Hindlimb muscle (tissue), 1 donor: ENCODE data around the gene BMPR1A. TPM values are rescaled to one million over a fixed set of nuclear protein-coding genes. Genes with fewer than 3 reads are reported as not detected.
"Not testable (repeated sequence)": the region's sequence is repeated elsewhere in the genome, so short reads cannot be mapped to it uniquely, and the experiment has no call there.

Source experiments
- DNase-seq: peaks from one replicate; pipeline ENCODE4 v3.0.0-alpha.2; 2013
- polyA plus RNA-seq: library from polyadenylated mRNA; unstranded; fragments of 120-200 nt; gene quantifications from one replicate; pipeline ENCODE4 v1.2.1, GENCODE V29; 2013; ENCODE audit not compliant: insufficient read length

BMPR1A gene
- polyA plus RNA-seq, 1 donor = 45.2 TPM

DNA sequence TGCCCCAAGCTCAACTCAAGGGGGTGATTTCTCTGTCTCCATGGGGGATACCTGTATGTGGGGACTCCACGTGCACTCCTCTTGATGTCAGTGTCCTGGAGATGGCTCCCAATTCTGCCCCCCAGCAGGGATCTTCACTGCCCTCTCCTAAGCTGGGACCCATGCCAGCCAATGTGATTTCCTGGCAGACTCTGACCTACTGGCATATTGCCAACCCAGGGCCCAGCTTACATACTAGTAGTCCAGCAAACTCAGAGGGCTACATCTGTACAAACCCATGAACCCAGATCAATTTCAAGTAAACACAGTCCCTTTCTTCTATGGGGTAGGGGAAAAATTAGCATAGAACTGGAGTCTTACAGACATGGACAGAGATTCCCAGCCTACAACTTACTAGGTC is 26.2 kb upstream of the BMPR1A start:
- no peak for DNase-seq

DNA sequence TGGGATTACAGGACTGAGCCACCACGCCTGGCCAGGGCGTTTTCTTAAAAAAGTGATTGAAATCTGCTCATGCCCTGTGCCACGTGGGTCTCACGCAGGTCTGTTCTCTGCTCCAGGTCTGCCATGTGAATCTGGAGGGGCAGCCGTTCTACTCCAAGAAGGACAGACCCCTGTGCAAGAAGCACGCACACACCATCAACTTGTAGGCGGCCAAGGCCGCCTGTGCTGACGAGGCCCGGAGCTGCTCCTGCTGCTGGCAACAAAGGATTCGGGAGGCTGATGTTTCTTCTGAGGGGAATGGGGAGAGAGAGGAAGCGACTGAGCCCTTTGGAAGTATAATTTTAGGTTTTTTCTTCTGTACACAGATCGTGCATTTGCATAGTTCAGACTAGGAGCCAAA is 23.6 kb upstream of the BMPR1A start:
- DNase-seq = no peak

DNA sequence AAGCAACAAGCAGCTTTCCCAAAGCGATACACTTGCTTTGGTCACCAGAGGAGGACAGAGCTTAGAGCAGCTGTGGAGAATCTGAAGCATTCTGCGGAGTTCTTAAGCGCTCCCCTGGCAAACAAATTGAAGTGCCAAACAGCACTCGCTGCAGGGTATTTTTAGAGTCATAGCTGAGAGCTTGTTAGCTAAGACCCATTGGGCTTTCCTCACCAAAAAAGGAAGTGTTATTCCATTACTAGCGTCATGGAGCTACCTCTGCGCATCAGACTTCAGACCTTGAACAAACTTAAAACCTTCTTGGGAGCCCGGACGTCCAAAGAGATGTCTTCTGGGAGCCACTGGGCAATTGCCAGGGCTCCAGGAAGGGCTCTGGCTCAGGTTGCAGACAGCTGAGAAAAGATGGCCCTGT is 23.2 kb upstream of the BMPR1A start:
- no peak for DNase-seq

DNA sequence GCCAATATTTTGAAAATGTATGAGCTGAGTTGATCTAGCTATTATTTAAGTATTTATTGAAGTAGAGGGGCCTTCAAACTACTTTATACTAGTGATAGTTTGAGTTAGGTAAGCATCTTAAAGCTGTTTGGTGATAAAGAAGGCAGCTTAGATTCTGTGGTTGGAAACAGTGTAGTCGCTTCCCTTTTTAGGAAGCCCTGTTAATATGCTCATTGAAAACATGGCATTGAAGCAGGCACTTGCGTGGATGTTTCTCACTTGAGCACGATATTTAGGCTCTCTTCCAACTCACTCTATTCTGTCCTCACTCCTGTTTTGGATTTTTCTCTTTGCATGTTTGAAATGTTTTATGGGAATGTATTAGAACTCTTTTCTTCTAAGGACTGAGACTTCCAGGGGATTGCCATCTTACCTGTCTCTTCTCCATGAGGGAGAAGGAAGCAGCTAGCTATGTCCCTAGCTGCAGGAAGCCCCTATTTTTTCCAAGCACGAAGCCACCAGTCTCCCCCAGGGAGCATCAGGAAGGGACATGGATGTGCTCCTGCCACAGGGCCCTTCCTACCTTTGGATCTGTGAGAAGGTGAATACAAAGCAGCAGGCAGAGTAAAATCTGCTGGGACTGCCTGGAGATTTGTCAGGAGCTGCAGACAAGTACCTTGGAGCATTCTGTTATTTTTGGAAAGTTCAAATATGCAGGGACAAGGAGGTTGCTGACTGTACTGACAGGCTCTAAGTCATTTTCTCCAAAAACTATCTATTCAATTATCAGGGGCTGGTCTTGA is 22.0 kb upstream of the BMPR1A start:
- no peak for DNase-seq

DNA sequence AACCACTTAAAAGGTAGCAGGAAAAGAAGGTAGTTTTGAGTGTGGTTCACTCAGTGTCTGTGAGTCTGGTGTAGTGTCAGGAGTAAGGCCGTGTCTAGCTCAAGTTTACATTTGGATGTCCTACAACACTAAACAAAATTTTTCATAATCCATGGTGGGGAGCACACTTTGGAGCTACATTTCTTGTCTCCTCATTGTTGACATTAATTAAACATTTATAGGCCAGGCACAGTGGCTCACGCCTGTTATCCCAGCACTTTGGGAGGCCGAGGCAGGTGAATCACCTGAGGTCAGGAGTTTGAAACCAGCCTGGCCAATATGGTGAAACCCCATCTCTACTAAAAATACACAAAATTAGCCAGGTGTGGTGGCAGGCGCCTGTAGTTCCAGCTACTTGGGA is 21.1 kb upstream of the BMPR1A start:
- DNase-seq = not testable (repeated sequence)

DNA sequence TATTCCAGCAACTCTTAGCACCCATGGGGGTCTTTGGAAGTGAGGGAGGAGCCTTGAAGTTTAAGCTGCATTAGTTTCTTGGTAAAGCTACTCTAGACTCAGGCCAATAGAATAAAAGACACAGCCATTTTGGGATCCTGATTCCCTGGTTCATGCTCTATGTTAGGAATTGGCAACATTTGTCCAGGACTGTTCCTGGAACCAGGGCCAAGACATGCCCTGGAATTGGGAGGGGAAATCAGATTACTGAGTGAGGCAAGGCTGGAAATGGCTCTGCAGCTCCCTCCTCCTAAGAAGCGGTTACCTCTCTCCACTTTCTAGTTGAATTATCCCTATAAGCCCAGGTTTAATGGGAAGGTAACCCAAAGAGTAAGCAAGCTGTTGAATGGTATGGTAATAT is 14.2 kb upstream of the BMPR1A start:
- no peak for DNase-seq

DNA sequence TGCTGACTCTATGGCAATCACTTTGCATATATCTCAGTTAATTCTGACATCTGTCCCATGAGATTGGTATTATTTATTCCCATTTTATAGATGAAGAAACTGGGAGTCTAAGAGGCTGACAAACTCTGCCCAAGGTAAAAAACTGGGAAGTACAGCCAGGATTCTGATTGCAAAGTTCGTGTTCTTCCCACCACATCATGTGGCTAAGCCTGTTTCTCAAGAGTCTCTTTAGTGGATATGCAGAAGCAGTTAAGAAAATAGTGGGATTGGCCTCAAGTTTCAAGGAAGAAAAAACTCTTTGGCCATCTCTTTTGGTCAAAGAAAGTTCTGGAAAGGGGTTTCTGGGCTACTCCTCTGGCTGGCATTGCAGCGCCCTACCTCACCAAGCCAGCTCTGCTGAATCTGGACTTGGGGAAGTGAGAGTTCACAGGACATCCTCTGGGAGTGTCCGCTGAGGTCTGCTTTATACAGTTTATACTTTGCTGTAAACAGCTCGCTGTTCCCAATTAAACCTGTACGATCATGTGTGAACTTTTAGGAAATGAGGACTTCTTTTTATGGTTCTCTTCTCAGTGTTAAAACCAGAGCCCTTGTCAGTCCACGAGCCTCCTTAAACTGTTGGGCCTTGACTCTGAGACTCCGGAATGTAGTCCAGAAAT is 12.2 kb upstream of the BMPR1A start:
- no peak for DNase-seq

DNA sequence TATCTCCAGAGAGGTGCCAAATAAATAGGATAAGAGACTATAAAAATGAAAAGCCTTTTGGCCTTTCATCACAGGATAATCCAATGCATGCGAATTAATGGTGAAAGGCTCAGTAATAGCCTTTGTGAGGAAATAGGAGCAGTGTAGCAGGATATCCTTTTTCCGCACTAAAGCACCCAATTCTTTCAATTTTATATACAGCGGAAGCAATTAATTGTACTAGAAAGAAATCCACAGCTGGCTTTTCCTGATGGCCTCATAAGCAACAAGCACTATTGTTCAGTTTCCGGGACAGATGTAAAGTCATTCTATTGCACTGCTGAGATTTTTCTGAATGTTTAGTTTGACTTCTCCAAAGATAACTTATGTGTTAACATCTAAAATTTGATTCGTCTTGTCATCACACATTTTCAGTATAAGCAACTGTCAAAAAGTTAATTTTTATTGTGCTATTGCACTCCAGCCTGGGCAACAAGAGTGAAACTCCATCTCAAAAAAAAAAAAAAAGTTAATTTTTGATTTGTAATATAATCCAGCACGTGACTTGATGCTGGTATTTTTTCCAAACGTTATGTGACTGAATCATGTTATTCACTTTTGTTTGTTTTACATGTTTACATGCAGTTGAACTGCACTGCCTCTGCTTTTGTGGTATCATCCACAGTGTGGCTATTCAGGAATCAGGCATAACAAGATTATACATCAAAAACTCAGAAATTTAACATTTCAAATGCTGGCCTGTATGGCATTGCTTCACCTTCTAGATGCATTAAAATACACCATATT is 8.4 kb upstream of the BMPR1A start:
- DNase-seq = no peak

DNA sequence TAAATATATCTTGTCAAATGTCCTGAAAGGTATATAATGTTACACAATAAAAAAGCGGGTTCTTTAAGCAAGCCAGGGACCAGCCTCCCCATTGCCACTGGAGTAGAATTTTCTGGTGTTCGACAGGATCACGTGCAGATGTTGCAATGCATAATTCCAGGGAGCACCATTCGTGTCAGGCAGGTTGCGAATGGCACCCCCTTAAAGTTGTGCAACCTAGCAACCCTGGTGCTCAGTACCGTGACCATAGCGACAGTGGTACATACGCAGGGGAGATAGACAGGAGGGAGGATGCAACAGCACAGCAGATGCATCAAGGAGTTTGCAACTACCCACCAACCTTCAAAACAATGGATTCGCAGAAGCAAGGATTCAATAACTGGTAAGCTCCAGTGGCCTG is 6.6 kb upstream of the BMPR1A start:
- no peak for DNase-seq

DNA sequence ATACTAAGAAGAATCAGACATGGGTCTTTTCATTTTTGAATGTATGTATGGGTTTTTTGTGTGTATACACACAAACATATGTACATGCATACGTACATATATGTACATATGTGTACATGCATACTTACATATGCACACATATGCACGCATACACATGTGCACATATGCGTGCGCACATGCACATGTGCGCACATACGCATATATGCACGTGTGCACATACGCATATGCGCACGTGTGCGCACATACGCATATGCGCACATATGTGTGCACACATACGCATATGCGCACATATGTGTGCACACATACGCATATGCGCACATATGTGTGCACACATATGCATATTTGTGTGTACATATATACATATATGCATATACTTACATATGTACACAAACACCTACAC is 4.9 kb upstream of the BMPR1A start:
- DNase-seq = no peak

DNA sequence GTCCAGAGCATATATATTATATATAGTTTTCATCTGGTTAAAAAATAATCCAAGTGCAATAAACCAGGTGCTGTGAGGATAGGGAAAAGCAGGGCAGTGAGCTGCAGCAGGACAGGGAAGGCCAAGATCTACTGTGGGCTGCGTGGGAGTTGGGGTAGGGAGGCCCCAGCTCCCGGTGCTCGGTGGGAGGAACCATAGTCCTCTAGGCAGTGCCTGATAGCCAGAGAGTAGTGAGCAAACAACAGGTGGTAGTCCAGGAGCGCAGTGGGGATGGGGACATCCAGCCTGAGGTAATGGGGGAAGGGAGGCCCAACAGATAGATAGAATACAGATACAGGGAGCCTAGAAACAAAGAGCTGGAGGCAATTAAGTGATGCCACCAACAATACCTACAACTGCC is 4.1 kb upstream of the BMPR1A start:
- no peak for DNase-seq

DNA sequence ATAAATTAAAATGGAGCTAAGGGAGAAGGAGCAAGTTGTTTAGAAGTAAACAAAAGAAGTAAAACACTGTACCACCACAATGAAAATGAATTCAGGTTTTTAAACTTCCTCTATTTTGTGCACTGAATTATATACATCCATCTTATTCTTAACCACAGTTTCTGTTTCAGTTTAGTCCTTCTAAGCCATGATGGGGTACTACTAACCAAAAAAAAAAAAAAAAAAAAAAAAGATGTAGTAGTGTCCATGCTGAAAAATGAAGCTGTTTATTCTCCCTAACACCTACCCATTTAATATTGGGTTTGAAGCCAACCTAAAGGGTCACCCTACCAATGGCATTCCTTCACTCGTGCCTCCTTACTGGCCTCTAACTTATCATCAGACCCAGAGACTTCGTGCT is 3.4 kb upstream of the BMPR1A start:
- no peak for DNase-seq

DNA sequence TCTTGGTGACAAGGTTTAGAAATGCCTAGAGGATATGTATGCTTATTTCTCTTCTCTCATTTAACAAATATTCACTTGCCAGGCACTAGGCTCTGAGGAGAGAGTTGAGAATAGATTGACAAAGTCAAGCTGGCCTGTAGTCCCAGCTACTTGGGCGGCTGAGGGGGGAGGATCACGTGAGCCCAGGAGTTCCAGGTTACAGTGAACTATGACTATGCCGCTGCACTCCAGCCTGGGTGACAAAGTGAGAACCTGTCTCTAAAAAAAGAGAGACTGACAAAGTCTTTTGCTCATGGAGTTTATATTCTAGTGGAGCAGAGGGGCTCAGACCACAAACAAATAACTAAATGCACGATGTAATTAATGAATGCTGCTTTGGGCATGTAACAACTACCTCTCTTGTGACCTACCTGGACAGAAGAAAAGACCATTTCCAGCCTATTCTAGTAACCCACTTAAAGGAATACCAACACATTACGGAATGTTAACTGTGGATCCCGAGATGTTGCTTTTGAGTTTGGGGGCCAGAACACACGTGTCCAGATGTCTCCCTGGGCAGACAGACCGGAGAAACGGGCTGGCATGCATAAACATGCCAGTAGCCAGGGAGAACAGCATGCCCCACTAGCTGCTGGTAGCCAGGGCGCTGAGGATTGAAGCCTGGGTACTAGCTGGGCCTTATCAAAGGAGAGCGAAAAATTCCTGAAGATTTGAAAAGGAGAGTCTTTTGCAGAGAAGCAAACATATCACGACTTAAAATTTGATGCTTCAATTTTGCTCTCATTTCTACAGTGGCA is 2.6 kb upstream of the BMPR1A start:
- no peak for DNase-seq

DNA sequence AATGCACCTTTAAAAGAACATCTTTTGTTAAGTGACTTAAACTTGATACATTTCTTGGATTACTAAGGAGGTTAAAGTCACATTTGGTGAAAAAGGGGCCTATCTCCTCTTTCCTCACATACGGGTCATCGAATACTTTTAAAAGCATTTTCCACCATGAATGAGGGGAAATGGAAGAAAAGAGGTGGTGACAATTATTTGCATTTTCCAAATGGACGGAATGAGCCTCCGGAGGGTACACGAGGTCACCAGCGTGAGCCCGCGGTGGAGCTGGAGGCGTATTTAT is 1.0 kb upstream of the BMPR1A start:
- DNase-seq = no peak

DNA sequence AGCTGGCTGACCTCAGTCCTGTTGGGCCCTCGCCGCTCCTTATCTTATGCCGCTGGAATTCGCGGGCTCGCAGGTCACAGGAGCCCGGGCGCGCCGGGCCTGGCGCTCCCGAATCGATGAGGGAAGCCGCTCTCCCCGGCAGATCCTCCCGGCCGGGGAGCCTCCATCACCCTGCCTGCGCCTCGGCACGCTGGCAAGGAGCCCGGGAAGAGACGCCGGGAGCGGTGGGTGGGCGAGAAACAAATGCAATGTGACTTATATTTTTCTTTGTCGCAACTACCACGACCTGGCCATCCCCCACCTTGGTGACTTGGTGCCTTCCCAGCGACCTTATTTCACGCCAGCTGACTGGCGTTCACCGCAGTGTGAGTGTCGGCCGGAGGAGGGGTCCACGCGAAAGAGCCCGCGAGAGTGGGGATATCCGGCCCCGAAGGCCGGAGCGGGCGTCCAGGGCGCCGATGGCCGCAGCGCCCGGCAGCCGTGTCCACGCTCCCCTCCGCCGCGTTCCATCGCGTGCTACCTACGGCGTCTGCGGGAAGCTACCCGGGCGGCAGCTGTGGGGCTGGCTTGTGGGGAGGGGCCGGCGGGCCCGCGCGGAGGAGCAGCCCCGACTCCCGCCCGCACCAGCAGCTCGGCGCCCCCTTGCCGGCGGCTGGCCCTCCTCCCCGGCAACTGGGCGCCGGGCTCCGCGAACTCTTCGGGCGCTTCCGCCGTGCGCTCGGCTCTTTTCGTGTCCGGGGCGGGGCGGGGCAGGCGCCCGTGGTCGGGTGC is 494 bp upstream of the BMPR1A start:
- peak; percentile 96 for DNase-seq

DNA sequence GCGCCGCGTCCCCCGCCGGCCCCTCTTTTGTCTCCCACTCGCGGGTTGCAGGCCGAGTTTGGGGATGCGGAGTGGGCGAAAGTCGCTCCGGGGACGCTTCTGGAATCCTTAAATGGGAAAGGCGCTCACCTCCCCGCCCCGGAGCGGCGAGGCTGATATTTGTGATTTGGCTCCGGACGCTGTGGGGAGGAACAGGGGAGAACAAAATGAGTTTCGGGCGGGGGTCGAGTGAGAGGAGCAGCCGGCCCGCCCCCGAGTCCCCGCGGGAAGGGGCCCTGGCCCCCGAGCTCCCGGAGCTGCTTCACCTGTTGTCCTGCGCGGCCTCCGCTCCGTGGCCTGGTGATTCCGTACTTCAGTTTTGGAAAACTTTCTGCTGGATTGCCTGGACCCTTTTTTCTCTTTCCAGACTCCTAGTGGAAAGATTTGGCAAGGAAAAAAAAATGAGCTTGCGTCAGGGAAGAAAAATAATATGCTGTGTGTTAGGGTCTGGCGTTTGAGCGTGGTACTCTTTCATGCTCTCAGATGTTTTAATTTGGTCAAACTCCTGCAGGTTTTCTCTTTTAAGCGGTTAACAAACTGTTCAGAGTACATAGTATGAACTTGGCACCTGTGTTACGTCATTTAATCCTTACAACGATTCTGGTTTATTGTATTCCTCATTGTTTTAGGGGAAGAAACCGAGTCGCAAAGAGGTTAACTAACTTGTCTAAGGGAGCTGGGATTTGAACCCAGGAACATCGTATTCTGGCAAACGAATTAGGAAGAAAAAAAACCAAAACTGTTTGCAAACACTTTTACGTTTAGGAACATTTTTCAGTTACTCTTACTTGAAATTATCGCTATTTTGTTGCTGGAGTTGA is 924 bp downstream of the BMPR1A start:
- DNase-seq = peak; percentile 82

DNA sequence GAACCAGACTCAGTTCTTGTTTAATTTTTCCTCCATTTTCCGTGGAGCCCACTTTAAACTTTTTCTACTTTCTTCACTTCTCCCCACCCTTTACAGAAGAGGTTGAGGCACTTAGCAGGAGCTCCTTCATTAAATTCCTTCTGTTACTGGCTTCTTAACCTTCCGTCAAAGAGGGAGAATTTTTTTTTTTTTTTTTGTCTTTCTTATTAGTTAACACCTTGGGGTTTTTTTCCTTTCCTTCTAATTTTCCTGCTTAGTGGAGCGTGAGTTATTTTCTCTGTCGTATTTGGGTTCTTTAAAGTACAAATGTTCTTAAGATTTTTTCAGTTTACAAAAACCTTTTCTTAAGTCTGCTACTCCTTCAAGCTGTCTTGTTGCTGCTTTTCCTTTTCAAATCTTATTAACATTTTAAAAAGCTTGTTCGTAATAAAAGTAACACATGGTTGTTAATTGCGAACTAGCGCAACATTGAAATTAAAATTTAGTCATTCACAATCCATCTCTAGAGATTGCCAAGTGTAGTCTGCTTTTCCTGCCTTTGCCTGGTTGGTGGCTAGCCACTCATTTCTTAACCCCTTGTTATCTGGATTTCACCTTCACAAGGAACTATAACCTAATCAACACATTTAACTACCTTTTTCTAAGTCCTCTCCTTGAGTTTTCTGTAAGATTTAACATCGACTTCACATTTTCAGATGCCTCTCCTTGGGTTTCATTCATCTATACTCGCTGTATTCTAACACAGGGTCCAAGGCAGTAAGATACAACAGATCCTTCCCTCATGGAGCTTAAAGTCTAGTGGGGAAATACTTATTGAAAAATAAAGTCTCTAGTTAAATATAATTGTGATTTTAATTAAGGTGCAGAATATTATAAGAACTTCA is 2.0 kb downstream of the BMPR1A start:
- no peak for DNase-seq

DNA sequence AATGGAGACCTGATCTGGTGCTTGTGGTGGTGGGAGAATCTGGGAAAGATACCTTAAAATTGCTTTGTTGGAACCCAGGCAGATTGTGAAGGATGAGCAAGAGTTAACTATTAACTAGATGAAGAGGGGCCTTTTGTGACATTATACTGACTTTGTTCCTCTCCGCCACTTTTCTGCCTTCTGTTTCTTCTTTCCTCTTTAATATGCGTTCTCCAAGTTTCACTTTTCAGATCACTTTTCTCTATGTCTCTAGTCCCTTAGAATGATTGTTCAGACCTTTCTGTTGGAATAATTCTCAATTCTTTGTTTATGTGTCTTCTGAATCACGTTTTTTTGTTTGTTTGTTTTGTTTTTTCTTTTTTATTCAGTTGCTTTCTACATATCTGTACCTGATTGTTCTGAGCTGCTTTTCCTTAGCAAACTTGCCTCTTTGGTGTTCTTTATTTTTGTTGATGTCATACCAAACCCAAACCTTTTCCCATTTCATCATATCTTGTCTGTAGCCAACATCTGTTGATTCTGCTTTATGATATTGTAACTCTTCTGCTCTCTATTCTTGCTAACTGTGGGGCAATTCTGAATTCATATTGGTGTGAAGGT is 2.8 kb downstream of the BMPR1A start:
- DNase-seq = no peak

DNA sequence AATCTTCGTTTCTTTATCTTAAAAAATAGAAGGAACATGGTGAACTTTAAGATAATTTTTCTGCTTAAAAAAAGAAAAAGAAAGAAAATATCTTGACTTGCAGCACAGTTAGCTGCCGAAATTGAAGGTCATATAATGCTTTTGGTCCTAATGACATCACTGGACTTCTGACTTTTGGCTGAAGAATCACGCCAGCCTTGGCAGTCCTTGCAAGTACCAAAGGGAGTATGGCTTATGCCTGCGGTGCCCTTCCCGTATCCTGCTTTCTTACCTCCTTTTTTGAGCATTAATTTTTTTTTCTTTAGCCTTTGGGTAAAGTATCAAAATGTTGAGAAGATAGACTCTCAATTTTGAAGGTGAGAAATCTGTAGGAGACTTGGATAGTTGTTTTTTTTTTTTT is 7.0 kb downstream of the BMPR1A start:
- no peak for DNase-seq

DNA sequence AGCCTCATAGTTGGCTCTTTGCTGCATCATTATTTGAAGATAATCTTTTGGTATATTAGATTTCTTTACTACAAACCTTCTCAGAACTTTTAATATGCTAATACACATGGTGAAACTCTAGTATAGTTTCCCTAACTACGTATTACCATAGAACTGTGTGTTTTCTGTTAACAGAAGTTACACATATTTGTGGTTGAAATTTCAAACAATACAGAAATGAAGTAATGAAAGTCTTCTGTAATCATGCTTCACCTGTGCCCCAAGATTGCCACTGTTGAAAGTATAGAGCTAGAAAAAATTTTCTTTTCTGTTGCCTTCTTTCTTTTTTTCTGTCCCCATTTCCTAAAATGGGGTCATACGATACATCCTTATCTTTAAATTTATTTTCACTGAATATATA is 9.1 kb downstream of the BMPR1A start:
- DNase-seq = no peak
